Fibroblast of upper back skin (primary cell): ENCODE measurements around the gene SMAP2.
"Not testable (repeated sequence)": the region's sequence is repeated elsewhere in the genome, so short reads cannot be mapped to it uniquely, and the experiment has no call there.

ENCODE experiments used
- DNase-seq: peaks from one replicate; pipeline ENCODE4 v3.0.0-alpha.2; 2013

The SMAP2 gene

DNA sequence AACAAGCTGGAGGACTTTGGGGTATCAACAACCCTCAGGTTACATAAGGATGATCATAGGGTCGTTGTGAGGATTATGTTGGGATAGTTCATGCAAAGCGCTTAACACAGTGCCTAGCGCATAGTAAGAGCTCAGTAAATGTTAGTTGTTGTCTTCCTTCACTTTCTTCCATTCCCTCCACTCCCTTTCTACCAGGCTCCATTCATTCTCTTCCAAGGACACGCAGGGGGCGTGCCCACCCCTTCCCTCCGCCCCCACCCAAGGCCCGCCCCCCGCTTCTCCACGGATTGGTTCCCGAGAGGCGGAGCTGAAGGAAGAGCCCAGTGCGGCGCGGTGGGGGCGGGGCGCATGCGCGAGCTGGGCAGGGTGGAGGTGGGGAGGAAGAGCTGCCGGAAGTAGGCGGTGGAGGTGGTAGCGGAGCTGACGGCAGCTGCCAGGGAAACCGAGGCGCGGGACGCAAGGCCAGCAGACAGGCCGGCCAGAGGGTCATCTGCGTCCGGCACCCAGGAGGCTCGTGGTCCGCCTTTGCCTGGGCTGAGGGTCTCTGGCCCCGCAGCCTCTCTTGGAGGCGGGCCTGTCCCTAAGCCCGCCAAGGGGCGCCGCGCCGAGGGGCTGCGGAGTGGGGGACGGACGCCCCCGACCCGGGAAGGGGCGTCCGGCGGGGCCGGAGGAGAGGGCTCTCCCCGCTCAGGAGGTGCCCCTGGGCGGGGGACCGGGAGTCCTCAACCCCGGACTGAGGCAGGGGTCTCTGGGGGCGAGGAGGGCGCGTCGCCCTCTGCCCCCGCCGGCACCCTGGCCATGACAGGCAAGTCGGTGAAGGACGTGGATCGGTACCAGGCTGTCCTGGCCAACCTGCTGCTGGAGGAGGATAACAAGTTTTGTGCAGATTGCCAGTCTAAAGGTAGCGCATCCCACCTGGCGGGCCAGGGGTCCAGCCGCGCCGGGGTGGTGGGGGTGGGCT is at the start of gene SMAP2:
TSS of gene SMAP2 (plus strand) at position 405 of the 961 bp plus-strand sequence. CDS start at position 799, 394 bp downstream.
- peak; percentile 95 for DNase-seq

DNA sequence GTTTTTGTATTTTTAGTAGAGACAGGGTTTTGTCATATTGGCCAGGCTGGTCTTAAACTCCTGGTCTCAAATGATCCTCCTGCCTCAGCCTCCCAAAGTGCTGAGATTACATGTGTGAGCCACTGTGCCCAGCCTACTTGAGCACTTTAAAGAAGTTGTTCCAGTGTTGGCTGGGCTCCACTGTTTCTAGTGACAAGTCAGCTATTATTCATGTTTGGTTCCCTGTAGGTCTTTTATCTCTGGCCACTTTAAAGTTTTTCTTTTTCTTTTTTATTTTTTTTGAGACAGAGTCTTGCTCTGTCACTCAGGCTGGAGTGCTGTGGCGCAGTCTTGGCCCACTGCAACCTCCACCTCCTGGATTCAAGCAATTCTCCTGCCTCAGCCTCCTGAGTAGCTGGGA is 42.1 kb upstream of the SMAP2 start:
- DNase-seq: not testable (repeated sequence)

- no peak for DNase-seq
Observed at GRCh38 chr1:40332695-40333094, 40.8 kb upstream of the SMAP2 start.

GRCh38 chr1:40337443-40337842 is 36.1 kb upstream of the SMAP2 start:
- no peak for DNase-seq

DNA sequence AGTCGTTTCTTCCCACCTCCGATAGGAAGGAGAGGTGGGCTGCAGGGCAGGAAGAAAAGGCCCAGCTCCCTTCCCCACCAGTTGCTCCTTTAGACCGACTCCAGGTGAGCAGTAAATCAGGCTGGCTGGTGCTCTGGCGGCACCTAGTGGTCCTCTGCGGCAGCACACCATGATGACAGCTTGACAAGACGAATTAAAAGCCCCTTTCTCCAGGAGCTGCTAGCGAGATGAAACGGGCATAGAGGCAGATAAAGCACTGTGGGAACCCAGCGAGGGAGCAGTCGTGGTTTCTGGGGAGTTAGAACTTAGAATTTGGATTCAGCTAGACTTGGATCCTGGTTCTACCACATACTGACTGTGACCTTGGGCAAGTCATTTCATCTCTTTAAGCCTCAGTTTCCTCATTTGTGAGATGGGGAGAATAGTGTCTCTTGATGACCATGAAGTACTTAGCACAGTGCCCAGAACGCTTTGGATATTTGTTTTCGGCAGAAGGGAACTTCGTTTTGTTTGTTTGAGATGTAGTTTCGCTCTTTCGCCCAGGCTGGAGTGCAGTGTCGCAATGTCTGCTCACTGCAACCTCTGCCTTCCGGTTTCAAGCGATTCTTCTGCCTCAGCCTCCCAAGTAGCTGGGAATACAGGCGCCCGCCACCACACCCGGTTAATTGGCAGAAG is 34.6 kb upstream of the SMAP2 start:
- DNase-seq: peak; percentile 77

GRCh38 chr1:40339420-40340323 is 33.9 kb upstream of the SMAP2 start:
- no peak for DNase-seq

DNA sequence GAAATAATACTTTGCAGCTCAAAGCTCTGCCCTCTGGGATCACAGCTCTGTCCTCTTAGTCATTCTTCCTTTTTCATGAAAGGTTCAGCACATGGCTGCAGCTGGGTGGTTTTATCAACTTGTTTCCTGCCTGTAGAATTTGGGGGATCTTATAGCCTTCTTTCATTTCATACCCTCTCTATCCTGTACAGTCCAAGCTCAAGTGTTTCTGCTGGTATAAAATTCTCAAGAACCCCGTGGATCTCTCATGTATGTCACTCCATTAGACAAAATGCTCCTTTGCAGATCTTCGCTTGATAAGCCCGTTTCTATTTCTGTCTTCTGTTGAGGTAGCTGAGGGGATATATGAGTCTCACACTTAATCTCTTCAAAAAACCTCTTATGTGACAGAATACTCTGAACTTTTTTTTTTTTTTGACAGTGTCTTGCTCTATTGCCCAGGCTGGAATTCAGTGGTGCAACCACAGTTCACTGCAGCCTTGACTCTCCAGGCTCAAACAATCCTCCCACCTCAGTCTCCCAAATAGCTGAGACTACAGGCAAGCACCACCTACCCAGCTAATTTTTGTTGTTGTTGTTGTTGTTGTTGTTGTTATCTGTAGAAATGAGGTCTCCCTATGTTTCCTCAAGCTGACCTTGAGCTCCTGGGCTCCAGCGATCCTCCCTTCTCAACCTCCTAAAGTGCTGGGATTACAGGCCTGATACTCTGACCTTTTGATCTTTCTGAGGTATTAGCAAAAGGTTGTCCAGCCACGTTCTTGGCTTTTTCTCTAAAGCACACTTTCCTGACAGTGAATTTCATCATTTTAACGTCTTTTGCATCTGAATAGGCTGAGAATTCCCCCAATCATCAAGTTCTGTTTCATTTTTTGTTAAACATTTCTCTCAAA is 31.8 kb upstream of the SMAP2 start:
- DNase-seq: no peak

DNA sequence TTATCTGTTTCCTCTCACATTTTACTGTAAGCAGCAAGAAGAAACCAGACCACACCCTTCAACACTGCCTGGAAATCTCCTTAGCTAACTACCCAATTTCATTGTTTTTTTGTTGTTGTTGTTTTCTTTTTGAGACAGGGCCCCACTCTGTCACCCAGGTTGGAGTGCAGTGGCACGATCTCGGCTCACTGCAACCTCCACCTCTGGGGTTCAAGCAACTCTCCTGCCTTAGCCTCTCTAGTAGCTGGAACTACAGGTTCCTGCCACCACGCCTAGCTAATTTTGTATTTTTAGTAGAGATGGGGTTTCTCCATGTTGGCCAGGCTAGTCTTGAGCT is 31.2 kb upstream of the SMAP2 start:
- DNase-seq: not testable (repeated sequence)

DNA sequence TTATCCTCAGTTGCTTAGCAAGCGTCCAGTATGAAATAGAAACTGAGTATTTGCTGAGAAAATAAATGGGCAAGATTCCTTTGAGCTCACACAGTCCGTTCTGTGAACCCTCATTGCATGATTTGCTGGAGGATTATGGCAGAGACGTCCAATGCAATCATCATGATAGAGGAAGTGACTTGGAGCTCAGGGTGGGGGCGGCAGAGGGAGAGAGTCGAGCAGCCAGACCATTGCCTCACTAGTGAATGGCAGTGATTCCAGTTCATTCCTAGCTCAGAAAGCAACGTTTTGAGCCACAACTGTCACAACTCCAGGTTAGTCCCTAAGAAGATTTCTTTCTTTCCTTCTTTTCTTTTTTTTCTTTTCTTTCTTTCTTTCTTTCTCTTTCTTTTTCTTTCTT is 28.9 kb upstream of the SMAP2 start:
- DNase-seq: peak; percentile 51

DNA sequence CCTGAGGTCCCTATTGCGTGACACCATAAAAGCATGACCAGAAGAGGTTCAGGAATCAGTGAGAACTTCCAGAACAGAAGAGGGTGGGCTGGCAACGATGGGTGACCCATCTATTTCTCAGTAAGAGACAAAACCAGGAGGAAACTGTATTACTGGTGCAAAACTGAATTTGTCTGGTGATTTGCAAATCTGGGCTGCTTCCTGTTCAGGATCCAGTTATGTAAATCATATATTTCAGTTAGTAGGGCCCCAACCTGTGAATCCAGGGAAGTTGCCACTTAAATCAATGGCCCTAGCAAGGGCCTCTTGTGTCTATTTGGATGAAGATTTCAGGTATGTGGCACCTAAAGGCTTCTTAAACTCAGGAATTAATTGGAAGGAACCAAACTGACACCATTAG is 23.1 kb upstream of the SMAP2 start:
- no peak for DNase-seq

- DNase-seq: no peak
Observed at GRCh38 chr1:40351124-40351523, 22.4 kb upstream of the SMAP2 start.

DNA sequence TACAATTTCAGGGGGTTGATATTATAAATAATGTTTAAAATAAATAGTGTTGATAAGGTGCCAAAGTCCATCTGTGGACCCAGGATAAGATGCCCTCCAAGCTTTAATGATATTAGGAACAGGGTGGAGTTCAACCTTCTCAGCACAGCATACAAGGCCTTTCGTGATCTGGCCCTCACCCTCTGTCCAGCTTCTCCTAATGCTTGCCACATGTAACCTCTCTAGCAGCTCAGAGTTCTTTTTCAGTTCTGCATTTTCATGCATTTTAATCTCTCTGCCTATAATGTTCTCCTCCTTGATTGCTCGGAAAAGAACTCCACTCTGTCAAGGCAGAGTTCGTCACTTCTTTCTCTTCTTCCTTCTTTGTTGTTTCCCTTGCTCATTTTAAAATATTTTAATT is 21.4 kb upstream of the SMAP2 start:
- no peak for DNase-seq

- no peak for DNase-seq
Observed at GRCh38 chr1:40353082-40353481, 20.4 kb upstream of the SMAP2 start.

DNA sequence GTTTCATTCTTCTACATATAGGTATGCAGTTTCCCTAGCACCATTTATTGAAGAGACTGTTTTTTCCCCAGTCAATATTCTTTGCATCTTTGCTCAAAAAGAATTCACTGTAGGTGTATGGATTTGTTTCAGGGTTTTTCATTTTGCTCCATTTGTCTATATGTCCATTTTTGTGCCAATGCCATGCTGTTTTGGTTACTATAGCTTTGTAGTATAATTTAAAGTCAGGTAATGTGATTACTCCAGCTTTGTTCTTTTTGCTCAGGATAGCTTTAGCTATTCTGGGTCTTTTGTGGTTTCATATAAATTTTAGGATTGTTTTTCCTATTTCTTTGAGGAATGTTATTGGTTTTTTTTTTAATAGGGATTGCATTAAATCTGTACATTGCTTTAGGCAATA is 15.9 kb upstream of the SMAP2 start:
- no peak for DNase-seq

- no peak for DNase-seq
Observed at GRCh38 chr1:40360631-40361030, 12.9 kb upstream of the SMAP2 start.

- DNase-seq: no peak
Observed at GRCh38 chr1:40361201-40361600, 12.3 kb upstream of the SMAP2 start.

DNA sequence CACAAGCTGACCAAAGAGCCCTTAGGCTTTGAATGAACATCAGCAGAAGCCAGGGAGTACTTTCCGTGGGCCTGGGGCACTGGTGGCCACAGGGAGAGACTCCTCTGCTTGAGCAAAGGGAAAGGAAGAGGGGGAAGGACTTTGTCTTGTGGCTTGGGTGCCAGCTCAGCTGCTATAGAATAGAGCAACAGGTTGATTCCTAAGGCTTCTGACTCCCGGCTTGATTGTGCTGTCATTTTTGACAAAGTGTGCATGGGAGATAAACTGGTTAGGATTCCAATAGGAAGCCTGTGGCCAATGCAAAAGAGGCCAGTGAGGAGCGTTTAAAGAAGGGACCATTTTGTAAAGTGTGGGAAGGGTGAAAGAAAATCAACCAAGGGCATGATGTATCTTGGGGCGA is 11.9 kb upstream of the SMAP2 start:
- no peak for DNase-seq

- DNase-seq: no peak
Observed at GRCh38 chr1:40362199-40362598, 11.3 kb upstream of the SMAP2 start.

GRCh38 chr1:40362699-40363098 is 10.8 kb upstream of the SMAP2 start:
- DNase-seq: peak; percentile 65

DNA sequence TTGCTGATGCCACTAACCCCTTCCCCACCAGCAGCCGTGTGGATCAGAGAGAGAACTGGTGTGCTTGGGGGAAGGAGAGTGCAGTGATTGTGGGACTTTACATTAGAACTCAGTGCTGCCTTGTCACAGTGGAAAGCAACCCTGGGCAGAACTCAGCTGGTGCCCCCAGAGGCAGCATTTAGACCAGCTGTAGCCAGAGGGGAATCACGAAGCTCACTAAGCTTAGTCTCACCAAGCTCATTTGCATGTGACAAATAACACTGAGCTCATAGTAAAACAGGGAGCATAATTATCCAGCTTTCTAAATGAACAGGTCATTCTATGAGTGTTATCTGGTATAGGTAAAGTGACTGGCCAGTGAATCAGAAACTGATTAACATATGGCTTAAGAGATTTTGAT is 9.8 kb upstream of the SMAP2 start:
- DNase-seq: no peak

DNA sequence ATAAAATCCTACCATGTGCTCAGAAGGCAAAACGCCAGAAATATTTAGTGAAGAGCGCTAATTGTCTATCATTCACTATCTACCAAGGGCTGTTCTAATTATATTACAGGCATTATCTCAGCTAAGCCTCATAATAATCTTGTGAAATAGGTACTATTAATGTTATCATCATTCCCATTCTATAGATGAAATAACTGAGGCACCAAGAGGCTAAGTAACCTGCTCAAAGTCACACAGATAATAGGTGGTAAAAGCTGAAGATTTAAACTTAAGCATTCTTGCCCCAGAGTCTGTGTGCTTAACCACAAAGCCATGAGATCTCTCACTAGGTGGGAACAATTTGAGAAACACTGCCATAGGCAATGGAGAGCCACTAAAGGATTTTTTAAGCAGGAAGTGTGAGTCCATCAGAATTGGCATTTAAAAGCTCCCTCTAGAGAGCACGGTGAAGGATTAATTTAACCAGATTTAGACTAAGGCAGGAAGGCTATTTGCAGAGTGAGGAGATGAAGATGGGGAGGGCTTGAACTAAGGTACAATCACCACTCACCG is 1.7 kb upstream of the SMAP2 start:
- no peak for DNase-seq
